T1000 (cell line): ENCODE results near the gene ABL1.

Source experiments
- DNase-seq: peaks from one replicate; lab custom pipeline; 2025; ENCODE audit warnings: mixed read lengths; lab: John Stamatoyannopoulos, UW

Gene ABL1

GRCh38 chr9:130931508-130932254 lies 96.6 kb downstream of the ABL1 start:
- DNase-seq, result no peak

DNA sequence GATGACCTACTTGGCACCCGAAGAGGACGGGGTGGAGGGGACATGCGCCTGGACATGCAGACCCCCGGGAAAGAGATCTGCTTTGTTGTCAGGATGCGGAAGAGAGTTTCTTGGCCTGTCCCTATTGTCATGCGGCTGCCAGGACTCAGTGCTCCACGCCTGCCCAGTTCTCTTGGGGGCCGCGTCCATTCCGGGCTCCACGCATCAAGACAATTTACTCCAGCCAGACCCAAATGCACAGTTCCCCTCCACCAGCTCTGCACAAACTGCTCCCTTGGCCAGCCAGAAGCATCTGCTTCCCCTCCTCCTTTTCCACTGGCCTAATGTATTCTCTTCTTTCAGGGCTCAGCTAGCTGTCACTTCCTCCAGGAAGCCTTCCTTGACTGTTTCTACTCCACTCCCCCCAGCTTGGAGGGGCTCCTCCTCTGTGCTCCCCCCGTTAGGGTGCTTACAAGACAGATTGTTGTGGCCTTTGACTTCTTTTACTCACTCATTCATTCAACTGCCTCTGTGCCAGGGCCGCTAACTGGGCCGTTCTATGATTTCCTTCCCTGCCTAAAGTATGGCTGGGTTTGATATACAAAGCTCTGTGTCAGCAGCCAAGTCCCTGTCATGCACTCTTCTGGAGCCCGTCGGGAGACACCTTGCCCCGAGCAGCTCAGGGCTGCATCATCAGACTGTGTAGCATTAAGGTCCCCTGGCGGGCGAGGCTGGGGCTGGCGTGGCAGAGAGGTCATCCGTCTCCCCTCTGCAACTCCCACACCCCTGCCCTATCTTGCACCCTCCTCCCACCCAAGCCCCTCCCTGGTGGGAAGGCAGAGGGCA lies 97.4 kb downstream of the ABL1 start:
- DNase-seq, result peak; percentile 77

DNA sequence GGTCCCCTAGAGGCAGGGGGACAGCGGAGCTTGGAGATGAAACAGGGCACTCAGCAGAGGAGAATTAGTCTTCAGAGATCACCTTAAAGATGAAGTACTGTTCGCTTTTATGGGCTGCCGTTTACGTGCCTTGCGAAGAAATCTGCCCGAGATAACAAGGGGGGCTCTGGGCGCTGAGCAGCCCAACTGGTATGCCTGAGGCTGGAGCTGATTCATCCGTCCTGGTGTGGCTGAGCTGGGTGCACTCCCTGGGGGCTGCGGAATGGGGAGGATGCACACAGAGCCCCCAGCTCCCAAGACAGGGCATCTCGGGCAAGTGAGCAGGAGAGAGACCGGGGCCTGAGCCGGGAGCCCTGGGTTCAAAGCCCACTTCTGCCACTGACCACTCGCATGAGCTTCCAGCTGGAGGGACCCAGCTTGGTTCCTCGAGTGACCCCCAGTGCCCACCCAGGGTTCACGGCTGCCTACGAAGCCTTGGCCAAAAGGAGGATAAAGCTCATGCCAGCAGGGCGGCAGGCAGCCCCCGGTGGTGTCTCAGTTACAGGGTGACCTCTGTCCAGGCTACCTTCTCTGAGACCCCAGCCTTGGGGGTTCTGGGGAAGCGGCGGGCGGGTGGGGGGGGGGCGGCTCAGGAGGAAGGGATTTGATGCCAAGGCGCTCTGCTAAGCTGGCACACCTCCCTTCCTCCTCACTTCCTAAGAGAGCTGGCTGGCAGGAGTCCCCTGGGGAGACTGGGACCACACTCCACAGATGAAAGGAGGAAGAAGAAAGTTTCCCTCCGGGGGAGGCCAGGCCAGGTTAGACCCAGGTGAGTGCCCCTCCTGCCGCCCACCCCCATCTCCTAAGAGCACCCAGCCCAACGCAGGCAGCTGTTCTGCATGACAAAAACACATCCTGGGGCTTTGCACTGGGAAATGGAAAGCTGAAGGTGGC lies 98.3 kb downstream of the ABL1 start:
- peak; percentile 83 for DNase-seq

DNA sequence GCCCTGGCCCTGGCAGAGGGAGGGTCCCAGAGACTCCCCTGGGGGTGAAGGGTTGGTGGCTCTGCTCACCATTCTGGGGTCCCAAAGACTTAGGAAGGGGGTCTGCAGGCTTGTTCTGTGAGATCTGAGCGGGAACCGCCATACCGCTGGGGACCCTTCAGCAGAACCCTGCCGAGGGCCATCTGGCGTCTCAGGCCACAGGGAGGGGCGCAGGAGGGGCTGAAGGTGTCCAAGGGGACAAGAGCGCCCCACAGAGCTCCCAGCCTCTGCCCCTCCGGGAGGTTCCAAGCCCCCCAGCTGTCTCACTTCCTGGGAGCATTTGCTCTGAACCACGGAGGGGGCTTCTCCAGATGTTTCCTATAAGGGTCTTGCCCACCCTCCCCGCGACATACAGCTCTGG lies 99.2 kb downstream of the ABL1 start:
- no peak for DNase-seq

- DNase-seq, result no peak
Measured at GRCh38 chr9:130934702-130935647, 99.9 kb downstream of the ABL1 start.

GRCh38 chr9:130935648-130936271 lies 100.7 kb downstream of the ABL1 start:
- no peak for DNase-seq

DNA sequence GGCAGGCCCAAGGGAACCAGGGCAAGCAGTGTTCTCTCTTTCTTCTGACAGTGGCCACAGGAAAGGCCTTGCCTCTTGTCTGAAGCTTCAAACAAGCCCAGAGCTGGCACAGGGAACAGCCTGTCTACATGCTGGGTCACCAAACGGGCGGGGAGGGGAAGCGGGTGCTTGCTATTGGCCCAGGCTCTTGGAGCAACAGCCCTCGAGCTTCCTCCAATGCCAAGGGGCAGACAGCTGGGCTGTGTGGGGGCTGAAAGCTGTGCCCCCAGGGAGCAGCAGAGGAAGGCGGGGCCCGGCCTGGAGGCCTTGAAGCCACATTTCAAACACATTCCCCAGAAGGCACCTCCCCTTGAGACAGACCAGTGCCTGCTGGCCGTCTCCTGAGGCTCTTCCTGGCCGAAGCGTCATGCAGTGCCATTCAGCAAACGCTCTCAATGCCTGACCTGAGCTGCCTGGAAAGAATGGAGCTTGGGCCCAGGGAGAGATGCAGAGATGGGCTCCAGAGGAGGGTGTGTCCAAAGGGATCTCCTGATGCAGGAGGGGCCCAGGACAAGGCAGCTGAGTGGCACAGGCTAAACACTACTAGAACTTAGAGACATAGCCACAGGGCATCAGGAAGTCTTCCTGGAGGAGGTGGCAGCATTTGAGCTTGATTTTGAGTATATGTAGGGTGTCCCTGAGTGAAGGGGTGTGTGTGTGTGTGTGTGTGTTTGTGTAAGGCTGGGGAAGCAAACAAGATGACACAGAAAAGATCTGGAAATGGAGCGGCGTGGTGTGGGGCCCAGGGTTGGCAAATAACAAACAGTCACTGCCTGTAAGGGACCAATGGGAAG lies 101.4 kb downstream of the ABL1 start:
- peak; percentile 86 for DNase-seq
